Neural progenitor cell (in vitro differentiated cells): ENCODE data around the gene ZNF397. TPM values are rescaled to one million over a fixed set of nuclear protein-coding genes. Genes with fewer than 3 reads are reported as not detected.

Source experiments
- DNase-seq: peaks from one replicate; pipeline ENCODE4 v3.0.0-alpha.2; 2016; ENCODE audit warnings: low spot score
- H2AFZ ChIP-seq: fragments of 200-600 bp; sonication (generic); replicated peaks from 2 replicates; pipeline ENCODE4 v1.6.1; 2016; ENCODE audit warnings: antibody characterized with exemption
- H3F3A ChIP-seq: fragments of 200-600 bp; sonication (generic); 2 replicates; pipeline ENCODE4 v1.6.1; 2016; ENCODE audit warnings: antibody characterized with exemption, low read depth
- H3K27ac ChIP-seq: fragments of 200-600 bp; sonication (generic); 2 replicates; pipeline ENCODE4 v1.5.1; 2016; ENCODE audit warnings: mild to moderate bottlenecking
- H3K27me3 ChIP-seq: fragments of 200-600 bp; sonication (generic); 2 replicates; pipeline ENCODE4 v1.6.1; 2016; ENCODE audit warnings: mild to moderate bottlenecking, moderate library complexity
- H3K36me3 ChIP-seq: fragments of 200-600 bp; sonication (generic); 2 replicates; pipeline ENCODE4 v1.5.1; 2016
- H3K4me1 ChIP-seq: fragments of 200-600 bp; sonication (generic); 2 replicates; pipeline ENCODE4 v1.6.1; 2016; ENCODE audit warnings: mixed run types
- H3K4me2 ChIP-seq: fragments of 200-600 bp; sonication (generic); 2 replicates; pipeline ENCODE4 v1.6.1; 2016
- H3K4me3 ChIP-seq: fragments of 200-600 bp; sonication (generic); 2 replicates; pipeline ENCODE4 v1.5.1; 2016
- H3K79me2 ChIP-seq: fragments of 200-600 bp; sonication (generic); 2 replicates; pipeline ENCODE4 v1.6.1; 2016; ENCODE audit warnings: low read depth
- H3K9ac ChIP-seq: fragments of 200-600 bp; sonication (generic); 2 replicates; pipeline ENCODE4 v1.6.1; 2016
- H3K9me3 ChIP-seq: fragments of 200-600 bp; sonication (generic); 2 replicates; pipeline ENCODE4 v1.5.1; 2016; ENCODE audit warnings: low read depth
- H4K20me1 ChIP-seq: fragments of 200-600 bp; sonication (generic); 2 replicates; pipeline ENCODE4 v1.6.1; 2016; ENCODE audit warnings: low read depth
- H3K27ac Mint-ChIP-seq: 3 replicates; pipeline ENCODE4 v1.8.0; 2021; ENCODE audit warnings: mixed read lengths
- H3K27me3 Mint-ChIP-seq: 2 replicates; pipeline ENCODE4 v1.8.0; 2022; ENCODE audit warnings: low read depth, mild to moderate bottlenecking, inconsistent platforms, moderate library complexity, mixed read lengths; ENCODE audit not compliant: insufficient read depth
- H3K36me3 Mint-ChIP-seq: 3 replicates; pipeline ENCODE4 v1.8.0; 2021; ENCODE audit warnings: mixed read lengths
- H3K4me1 Mint-ChIP-seq: 3 replicates; pipeline ENCODE4 v1.8.0; 2021; ENCODE audit warnings: mixed read lengths
- H3K4me3 Mint-ChIP-seq: 3 replicates; pipeline ENCODE4 v1.8.0; 2021; ENCODE audit warnings: mild to moderate bottlenecking, moderate library complexity, mixed read lengths
- H3K9me3 Mint-ChIP-seq: 3 replicates; pipeline ENCODE4 v1.8.0; 2020; ENCODE audit warnings: mixed read lengths
- CTCF ChIP-seq: fragments of 200-600 bp; sonication (generic); IDR thresholded peaks from 2 replicates; pipeline ENCODE4 v1.5.1; 2017; ENCODE audit warnings: antibody characterized with exemption, mild to moderate bottlenecking
- EZH2 ChIP-seq: fragments of 200-600 bp; sonication (generic); IDR thresholded peaks from 2 replicates; pipeline ENCODE4 v1.6.1; 2017; ENCODE audit warnings: antibody characterized with exemption, mild to moderate bottlenecking, moderate library complexity
- EZH2phosphoT487 ChIP-seq: fragments of 200-600 bp; sonication (generic); IDR thresholded peaks from 2 replicates; pipeline ENCODE4 v1.6.1; 2017; ENCODE audit warnings: antibody characterized with exemption
- total RNA-seq: library from RNA; depleted of rRNA; stranded (reverse); fragments of >200 nt; gene quantifications from 2 replicates; pipeline ENCODE4 v1.2.3, GENCODE V29; 2015; ENCODE audit warnings: low replicate concordance

ZNF397 gene
- total RNA-seq, 1 donor from 2014 or later: 93.0 TPM

GRCh38 chr18:35267161-35267651, 26.4 kb downstream of the ZNF397 start:
- H3K4me3 ChIP-seq: no peak overlapping the region
- peaks cover 3% of the 10 kb centered on the region for H3K27me3 Mint-ChIP-seq
- no peaks in the 10 kb centered on the region for H3K36me3 ChIP-seq
- H3K4me1 Mint-ChIP-seq: no peaks in the 10 kb centered on the region
- H4K20me1 ChIP-seq: no peaks in the 10 kb centered on the region
- no peaks in the 10 kb centered on the region for H3F3A ChIP-seq
- H2AFZ ChIP-seq: no peak overlapping the region
- H3K79me2 ChIP-seq: no peaks in the 10 kb centered on the region
- peaks cover 44% of the 10 kb centered on the region for H3K36me3 Mint-ChIP-seq
- no peaks in the 10 kb centered on the region for H3K9me3 ChIP-seq
- H3K4me1 ChIP-seq: no peaks in the 10 kb centered on the region
- H3K27me3 ChIP-seq: no peaks in the 10 kb centered on the region
- peaks cover 36% of the 10 kb centered on the region for H3K9me3 Mint-ChIP-seq
- peak; percentile 4 for DNase-seq
- no peak overlapping the region for H3K9ac ChIP-seq
- H3K4me2 ChIP-seq: no peak overlapping the region
- no peak overlapping the region for H3K27ac ChIP-seq
- H3K27ac Mint-ChIP-seq: no peak overlapping the region
- no peak for TF ChIP-seq CTCF
- TF ChIP-seq EZH2: no peak
- no peak for TF ChIP-seq EZH2phosphoT487
- peak overlapping the region; percentile 67 for H3K4me3 Mint-ChIP-seq

- Histone ChIP-seq H3K4me1 (no peaks in the 10 kb centered on the region), H3K79me2 (no peaks in the 10 kb centered on the region), H3K27ac (no peak overlapping the region), H3K9ac (no peak overlapping the region), H4K20me1 (no peaks in the 10 kb centered on the region), H3K4me3 (no peak overlapping the region), H3F3A (no peaks in the 10 kb centered on the region), H3K27me3 (no peaks in the 10 kb centered on the region), H3K4me2 (no peak overlapping the region), H3K9me3 (no peaks in the 10 kb centered on the region), H2AFZ (no peak overlapping the region), H3K36me3 (no peaks in the 10 kb centered on the region)
- no peak for DNase-seq
- Mint-ChIP-seq H3K4me1 (no peaks in the 10 kb centered on the region), H3K9me3 (peaks cover 42% of the 10 kb centered on the region), H3K27ac (no peak overlapping the region), H3K36me3 (peaks cover 43% of the 10 kb centered on the region), H3K4me3 (no peak overlapping the region), H3K27me3 (peaks cover 3% of the 10 kb centered on the region)
- TF ChIP-seq EZH2phosphoT487 (no peak), CTCF (no peak), EZH2 (no peak)
Measured at GRCh38 chr18:35267809-35268208, 27.0 kb downstream of the ZNF397 start.

- H3K36me3 Mint-ChIP-seq: peaks cover 42% of the 10 kb centered on the region
- Histone ChIP-seq H3K4me2 (no peak overlapping the region), H3K9ac (no peak overlapping the region), H3K9me3 (no peaks in the 10 kb centered on the region), H4K20me1 (no peaks in the 10 kb centered on the region), H3K27me3 (no peaks in the 10 kb centered on the region), H3K36me3 (no peaks in the 10 kb centered on the region), H3K4me1 (no peaks in the 10 kb centered on the region), H3K4me3 (no peak overlapping the region), H3K27ac (no peak overlapping the region), H3F3A (no peaks in the 10 kb centered on the region), H3K79me2 (no peaks in the 10 kb centered on the region), H2AFZ (no peak overlapping the region)
- no peak for DNase-seq
- peaks cover 3% of the 10 kb centered on the region for H3K27me3 Mint-ChIP-seq
- H3K4me1 Mint-ChIP-seq: no peaks in the 10 kb centered on the region
- TF ChIP-seq EZH2phosphoT487 (no peak), EZH2 (no peak)
- no peak overlapping the region for H3K27ac Mint-ChIP-seq
- H3K4me3 Mint-ChIP-seq: no peak overlapping the region
- H3K9me3 Mint-ChIP-seq: peaks cover 52% of the 10 kb centered on the region
Measured at GRCh38 chr18:35268821-35269220, 28.0 kb downstream of the ZNF397 start.

GRCh38 chr18:35271656-35272055, 30.8 kb downstream of the ZNF397 start:
- H3K4me1 Mint-ChIP-seq: no peaks in the 10 kb centered on the region
- Histone ChIP-seq H3F3A (no peaks in the 10 kb centered on the region), H3K4me2 (no peak overlapping the region), H3K9ac (no peak overlapping the region), H3K36me3 (peaks cover 4% of the 10 kb centered on the region), H4K20me1 (no peaks in the 10 kb centered on the region), H3K9me3 (no peaks in the 10 kb centered on the region), H3K4me3 (no peak overlapping the region), H2AFZ (no peak overlapping the region), H3K27me3 (no peaks in the 10 kb centered on the region), H3K79me2 (no peaks in the 10 kb centered on the region), H3K4me1 (no peaks in the 10 kb centered on the region), H3K27ac (no peak overlapping the region)
- peaks cover 3% of the 10 kb centered on the region for H3K27me3 Mint-ChIP-seq
- DNase-seq: no peak
- TF ChIP-seq EZH2phosphoT487: no peak
- no peak overlapping the region for H3K4me3 Mint-ChIP-seq
- H3K36me3 Mint-ChIP-seq: peaks cover 23% of the 10 kb centered on the region
- peaks cover 49% of the 10 kb centered on the region for H3K9me3 Mint-ChIP-seq
- no peak overlapping the region for H3K27ac Mint-ChIP-seq
